Measurements from ENCODE around the gene DCDC2B.

DCDC2B gene

DNA sequence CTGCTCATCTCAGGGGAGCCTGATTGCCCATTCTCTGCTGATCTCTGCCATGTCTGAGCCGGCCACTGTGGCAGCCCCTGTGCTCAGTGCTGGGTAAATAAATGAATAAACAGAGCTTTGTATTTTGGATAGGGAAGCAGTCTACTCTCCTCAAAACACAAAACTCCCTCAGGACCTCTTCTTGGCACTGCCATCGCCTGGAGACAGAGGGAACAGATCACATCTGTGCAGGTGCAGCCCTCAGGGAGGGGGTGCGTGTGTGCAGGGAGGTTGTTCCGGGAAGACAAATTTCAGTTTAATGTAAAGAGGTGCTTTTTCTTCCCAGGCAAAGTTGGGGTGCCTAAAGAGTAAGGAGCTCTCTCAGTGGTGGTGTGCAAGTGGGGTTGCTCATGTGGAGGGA, 30.4 kb downstream of the DCDC2B start:
- no peaks in the 10 kb centered on the region for H3K27me3 ChIP-seq (ENCODE audit: control insufficient read depth, insufficient read depth, low read length)
- peaks cover 5% of the 10 kb centered on the region for H3K36me3 ChIP-seq (ENCODE audit: control insufficient read depth, insufficient read depth, low read length)
- no peaks in the 10 kb centered on the region for H3K9me3 ChIP-seq (ENCODE audit: control insufficient read depth, insufficient read depth, low read length)
- H3K4me1 ChIP-seq (ENCODE audit: control insufficient read depth, insufficient read depth, low read length) = no peaks in the 10 kb centered on the region
- H3K4me3 ChIP-seq (ENCODE audit: low read depth, low read length) = peak overlapping the region; percentile 92
- peak overlapping the region; percentile 77 for H3K9ac ChIP-seq (ENCODE audit: low read depth, low read length)

DNA sequence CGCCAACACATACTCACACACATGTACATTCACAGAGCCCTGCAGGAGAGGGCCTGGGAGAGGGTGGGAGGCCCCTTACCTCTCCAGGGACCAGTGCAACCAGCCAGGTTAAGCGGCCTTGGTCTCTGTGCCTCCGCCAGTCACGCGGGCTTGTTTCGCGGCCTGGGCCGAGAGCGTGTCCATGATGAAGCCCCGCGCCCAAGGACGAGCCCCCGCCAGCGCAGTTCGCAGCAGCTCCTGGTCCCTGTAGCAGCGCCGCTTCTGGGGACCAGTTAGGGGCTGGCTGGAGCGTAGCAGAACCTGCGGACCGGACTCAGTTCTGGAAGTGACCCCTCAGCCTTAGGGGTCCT, 30.9 kb downstream of the DCDC2B start:
- no peaks in the 10 kb centered on the region for H3K4me1 ChIP-seq (ENCODE audit: control insufficient read depth, insufficient read depth, low read length)

DNA sequence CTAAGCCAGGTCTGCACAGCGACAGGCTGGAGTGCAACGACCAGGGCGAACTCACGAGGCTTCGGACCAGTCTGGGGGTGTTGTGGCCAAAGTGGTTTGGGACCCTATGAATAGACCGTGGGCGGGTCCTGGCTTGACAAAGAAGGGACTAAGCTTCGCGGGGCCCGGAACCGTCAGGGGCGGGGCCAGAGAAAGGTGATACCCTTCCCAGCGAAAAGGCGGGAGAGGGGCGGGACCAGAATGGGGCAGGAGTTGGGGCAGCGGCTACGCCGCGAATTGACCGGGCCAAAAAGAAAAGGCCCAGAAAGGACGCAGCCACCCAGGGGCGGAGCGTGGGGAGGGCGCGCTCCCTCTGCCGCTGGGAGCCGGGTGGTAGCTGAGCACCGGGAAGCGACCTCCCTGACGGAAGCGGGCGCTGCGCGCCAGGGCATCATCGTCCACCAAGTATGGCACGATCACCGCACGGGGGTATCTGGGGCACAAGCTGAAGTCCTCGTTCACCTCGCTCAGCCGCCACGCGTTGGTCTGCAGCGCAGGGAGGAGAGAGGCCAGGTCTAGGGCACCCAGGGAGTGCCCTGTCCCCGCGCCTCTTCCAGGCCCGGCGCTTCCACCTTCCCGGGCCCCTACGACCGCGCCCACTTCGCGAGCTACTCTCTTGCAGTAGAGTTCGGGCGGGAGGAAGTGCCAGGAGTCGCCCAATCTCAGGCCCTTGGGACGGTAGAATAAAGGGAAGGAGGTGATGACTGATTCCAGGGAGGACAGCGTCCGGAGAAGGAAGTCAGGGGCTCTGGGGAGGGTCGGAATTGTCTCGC, 31.5 kb downstream of the DCDC2B start:
- H3K9me3 ChIP-seq (ENCODE audit: control insufficient read depth, insufficient read depth, low read length) = no peaks in the 10 kb centered on the region
- no peaks in the 10 kb centered on the region for H3K36me3 ChIP-seq (ENCODE audit: control insufficient read depth, insufficient read depth, low read length)
- no peaks in the 10 kb centered on the region for H3K27me3 ChIP-seq (ENCODE audit: control insufficient read depth, insufficient read depth, low read length)
- H3K9ac ChIP-seq (ENCODE audit: low read depth, low read length) = peak overlapping the region; percentile 77
- H3K4me3 ChIP-seq (ENCODE audit: low read depth, low read length) = peak overlapping the region; percentile 92
- H3K4me1 ChIP-seq (ENCODE audit: control insufficient read depth, insufficient read depth, low read length) = no peaks in the 10 kb centered on the region

More for the DNA sequence above, 30.9 kb downstream of the DCDC2B start:
- Histone ChIP-seq H3K36me3 (ENCODE audit: control insufficient read depth, insufficient read depth, low read length) (peaks cover under 1% of the 10 kb centered on the region), H3K27me3 (ENCODE audit: control insufficient read depth, insufficient read depth, low read length) (no peaks in the 10 kb centered on the region), H3K4me3 (ENCODE audit: low read depth, low read length) (peak overlapping the region; percentile 92), H3K9ac (ENCODE audit: low read depth, low read length) (peak overlapping the region; percentile 77), H3K9me3 (ENCODE audit: control insufficient read depth, insufficient read depth, low read length) (no peaks in the 10 kb centered on the region)

DNA sequence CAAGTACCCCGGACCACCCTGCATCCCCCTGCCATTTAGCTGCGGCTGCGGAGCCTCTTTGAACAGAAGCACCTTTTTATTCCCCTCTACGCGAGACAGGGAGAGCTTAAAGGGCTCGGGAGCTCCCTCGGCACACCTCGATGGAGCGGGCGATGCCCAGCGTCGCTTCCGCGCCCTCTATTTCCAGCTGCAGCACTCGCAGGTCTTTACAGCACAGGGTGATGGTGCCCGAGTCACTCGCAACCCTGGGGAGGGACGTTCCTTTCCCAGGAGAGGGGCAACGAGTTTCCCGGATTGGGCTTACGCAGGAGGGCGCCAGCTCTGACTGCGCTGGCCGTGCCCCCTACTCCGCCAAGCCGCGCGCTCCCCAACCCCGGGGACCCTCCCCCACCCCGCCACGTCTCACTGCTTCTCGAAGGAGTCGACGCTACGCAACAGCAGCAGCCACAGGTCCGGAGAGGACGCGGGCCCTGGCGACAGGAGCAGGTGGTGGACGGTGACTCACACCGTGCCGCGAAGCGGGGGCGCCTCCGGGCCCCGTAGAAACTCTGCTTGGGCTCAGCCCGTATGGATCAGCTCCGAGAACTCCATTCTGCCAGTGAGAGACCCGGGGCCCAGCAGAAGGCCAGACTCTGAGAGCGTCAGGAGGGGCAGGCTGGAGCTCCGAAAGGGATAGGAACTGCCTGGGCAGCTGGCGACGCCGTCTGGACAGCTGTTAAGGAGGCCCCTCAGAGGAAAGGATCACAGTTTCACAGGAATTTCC, 32.3 kb downstream of the DCDC2B start:
- Histone ChIP-seq H3K4me3 (ENCODE audit: low read depth, low read length) (peak overlapping the region; percentile 92), H3K4me1 (ENCODE audit: control insufficient read depth, insufficient read depth, low read length) (no peaks in the 10 kb centered on the region), H3K36me3 (ENCODE audit: control insufficient read depth, insufficient read depth, low read length) (no peaks in the 10 kb centered on the region), H3K9me3 (ENCODE audit: control insufficient read depth, insufficient read depth, low read length) (no peaks in the 10 kb centered on the region), H3K27me3 (ENCODE audit: control insufficient read depth, insufficient read depth, low read length) (no peaks in the 10 kb centered on the region), H3K9ac (ENCODE audit: low read depth, low read length) (peak overlapping the region; percentile 70)

DNA sequence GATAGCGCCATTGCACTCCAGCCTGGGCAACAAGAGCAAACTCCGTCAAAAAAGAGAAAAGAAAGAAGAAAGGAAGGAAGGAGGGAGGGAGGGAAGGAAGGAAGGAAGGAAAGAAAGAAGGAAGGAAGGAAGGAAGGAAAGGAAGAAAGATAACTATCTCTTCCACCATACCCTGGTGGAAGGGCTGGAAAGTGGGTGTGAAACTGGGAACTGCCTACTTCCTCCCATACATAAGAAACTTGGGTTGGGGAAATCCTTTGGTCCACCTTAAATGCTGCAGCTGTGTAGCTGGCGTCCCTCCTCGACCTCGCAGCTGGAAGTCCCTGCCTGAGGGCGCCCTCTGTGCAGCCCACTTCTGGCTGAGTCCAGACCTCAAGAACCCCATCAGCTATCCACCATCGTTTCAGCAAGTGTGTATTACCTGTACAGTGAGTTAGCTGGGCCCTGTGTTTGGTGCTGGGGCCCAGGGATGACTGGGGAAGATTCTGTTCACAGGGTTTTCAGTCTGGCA, 33.5 kb downstream of the DCDC2B start:
- Histone ChIP-seq H3K36me3 (ENCODE audit: control insufficient read depth, insufficient read depth, low read length) (no peaks in the 10 kb centered on the region), H3K4me3 (ENCODE audit: low read depth, low read length) (peak overlapping the region; percentile 11), H3K9ac (ENCODE audit: low read depth, low read length) (no peak overlapping the region), H3K9me3 (ENCODE audit: control insufficient read depth, insufficient read depth, low read length) (no peaks in the 10 kb centered on the region), H3K27me3 (ENCODE audit: control insufficient read depth, insufficient read depth, low read length) (no peaks in the 10 kb centered on the region), H3K4me1 (ENCODE audit: control insufficient read depth, insufficient read depth, low read length) (no peaks in the 10 kb centered on the region)

DNA sequence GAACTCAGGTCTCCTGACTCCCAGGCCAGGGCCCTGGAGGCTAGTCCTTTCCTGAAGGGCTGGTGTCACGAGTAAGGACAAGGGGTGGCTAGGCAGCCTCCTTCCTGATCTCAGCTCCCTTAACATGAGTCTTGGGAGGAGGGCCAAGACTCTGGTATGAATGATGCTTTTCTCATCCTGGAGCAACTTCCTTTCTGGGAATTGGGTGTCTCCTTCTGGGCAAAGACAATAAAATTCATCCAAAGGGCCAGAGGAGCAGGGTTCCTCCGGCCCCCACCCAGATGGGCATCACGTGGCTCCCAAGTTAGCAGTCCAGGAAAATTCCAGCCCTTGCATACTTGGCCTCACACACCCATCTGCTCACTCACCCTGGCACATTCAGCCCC, 38.0 kb downstream of the DCDC2B start, which contains the start of gene FAM167B:
Gene FAM167B, plus strand, starts transcription at position 335 of the 386 bp plus-strand sequence. CDS start 200 bp downstream, outside the sequence.
- H3K9ac ChIP-seq (ENCODE audit: low read depth, low read length) = no peak within 1 kb of the TSS

DNA sequence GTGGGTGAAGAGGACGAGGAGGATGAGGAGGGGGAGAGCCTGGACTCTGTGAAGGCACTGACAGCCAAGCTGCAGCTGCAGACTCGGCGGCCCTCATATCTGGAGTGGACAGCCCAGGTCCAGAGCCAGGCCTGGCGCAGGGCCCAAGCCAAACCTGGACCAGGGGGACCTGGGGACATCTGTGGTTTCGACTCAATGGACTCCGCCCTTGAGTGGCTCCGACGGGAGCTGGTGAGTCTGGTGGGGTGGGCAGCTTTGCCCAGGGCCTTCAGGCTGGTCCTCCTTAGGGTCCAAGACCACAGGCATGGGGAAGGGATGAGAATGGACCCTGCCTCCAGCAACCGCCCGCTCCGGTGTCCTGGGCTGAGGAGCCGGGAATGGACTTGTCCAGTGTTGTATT, 38.6 kb downstream of the DCDC2B start:
- no peaks in the 10 kb centered on the region for H3K27me3 ChIP-seq (ENCODE audit: control insufficient read depth, insufficient read depth, low read length)
- no peak overlapping the region for H3K4me3 ChIP-seq (ENCODE audit: low read depth, low read length)
- no peaks in the 10 kb centered on the region for H3K9me3 ChIP-seq (ENCODE audit: control insufficient read depth, insufficient read depth, low read length)
- H3K36me3 ChIP-seq (ENCODE audit: control insufficient read depth, insufficient read depth, low read length) = no peaks in the 10 kb centered on the region
- H3K9ac ChIP-seq (ENCODE audit: low read depth, low read length) = no peak overlapping the region
- no peaks in the 10 kb centered on the region for H3K4me1 ChIP-seq (ENCODE audit: control insufficient read depth, insufficient read depth, low read length)

More for the DNA sequence above, 38.0 kb downstream of the DCDC2B start, which contains the start of gene FAM167B:
- Histone ChIP-seq H3K27me3 (ENCODE audit: control insufficient read depth, insufficient read depth, low read length) (no peaks in the 10 kb centered on the region), H3K36me3 (ENCODE audit: control insufficient read depth, insufficient read depth, low read length) (no peaks in the 10 kb centered on the region), H3K4me3 (ENCODE audit: low read depth, low read length) (no peak within 1 kb of the TSS), H3K9me3 (ENCODE audit: control insufficient read depth, insufficient read depth, low read length) (no peaks in the 10 kb centered on the region), H3K4me1 (ENCODE audit: control insufficient read depth, insufficient read depth, low read length) (no peaks in the 10 kb centered on the region)

DNA sequence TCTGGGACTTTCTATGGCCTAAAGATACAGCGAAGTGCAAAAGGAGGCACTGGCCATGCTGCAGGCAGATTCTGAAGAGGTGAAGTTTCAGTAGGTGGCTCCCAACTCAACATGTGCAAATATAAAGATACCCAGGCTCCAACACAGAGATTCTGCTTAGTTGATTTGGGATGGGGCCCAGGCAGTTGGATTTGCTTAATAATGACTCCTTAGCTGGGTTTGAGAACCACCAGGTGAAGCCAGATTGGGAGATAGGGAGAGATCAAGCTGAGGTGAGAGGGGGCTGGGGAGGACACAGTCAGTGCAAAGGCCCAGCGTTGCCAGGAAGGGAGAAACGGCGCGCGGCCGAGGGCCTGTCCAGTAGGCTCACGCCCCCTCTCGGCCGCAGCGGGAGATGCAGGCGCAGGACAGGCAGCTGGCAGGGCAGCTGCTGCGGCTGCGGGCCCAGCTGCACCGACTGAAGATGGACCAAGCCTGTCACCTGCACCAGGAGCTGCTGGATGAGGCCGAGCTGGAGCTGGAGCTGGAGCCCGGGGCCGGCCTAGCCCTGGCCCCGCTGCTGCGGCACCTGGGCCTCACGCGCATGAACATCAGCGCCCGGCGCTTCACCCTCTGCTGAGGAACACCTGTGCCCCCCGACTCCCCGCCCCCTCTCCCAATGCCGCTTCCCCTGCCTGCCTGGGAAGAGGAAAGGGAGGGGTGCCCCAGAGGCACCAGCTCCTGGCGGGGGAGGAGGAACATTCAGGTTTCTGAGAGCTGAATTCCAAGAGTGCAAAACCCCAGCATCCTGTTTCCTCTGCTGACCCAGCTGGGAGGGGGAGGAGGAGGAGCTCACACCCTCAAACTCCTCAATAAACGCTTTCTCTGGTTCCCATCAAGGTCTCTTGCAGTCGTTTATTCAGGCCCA, 39.3 kb downstream of the DCDC2B start:
- peak overlapping the region; percentile 49 for H3K4me3 ChIP-seq (ENCODE audit: low read depth, low read length)
- H3K9ac ChIP-seq (ENCODE audit: low read depth, low read length) = no peak overlapping the region
- no peaks in the 10 kb centered on the region for H3K4me1 ChIP-seq (ENCODE audit: control insufficient read depth, insufficient read depth, low read length)

DNA sequence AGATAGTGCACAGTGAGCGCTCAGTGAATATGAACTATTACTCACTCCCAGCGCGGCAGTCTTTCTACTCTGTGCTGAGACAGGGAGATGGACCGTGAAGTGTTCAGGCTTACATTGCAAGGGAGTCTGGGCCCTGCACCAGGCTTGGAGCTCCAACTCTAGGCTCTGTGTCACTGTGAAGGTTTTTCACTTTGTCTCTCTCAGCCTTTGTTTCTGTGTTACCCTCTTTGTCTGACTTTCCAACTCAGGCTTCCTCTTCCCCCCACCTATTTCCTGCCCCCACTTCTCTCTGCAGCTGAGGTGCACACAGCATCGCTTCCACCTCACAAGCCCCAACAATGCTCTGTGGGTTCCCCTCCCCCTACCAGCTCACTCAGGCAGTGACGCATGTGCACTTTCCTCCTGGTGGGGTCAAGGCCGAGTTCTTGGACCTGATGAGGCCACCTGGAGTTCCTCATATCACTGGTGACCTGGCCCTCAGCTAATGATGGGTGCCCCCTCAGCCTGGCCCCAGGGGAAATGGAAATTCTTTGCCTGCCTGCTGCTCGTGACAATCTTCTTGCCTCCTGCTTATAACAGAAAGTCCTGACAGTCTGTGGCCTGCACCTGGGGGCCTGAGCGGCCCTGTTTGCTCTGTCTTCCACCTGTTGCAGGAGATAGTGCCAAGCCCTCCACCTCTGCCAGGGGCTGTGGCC, 41.1 kb downstream of the DCDC2B start:
- H3K4me3 ChIP-seq (ENCODE audit: low read depth, low read length) = no peak overlapping the region
- H3K9ac ChIP-seq (ENCODE audit: low read depth, low read length) = no peak overlapping the region
- no peaks in the 10 kb centered on the region for H3K36me3 ChIP-seq (ENCODE audit: control insufficient read depth, insufficient read depth, low read length)
- no peaks in the 10 kb centered on the region for H3K4me1 ChIP-seq (ENCODE audit: control insufficient read depth, insufficient read depth, low read length)
- H3K9me3 ChIP-seq (ENCODE audit: control insufficient read depth, insufficient read depth, low read length) = no peaks in the 10 kb centered on the region
- no peaks in the 10 kb centered on the region for H3K27me3 ChIP-seq (ENCODE audit: control insufficient read depth, insufficient read depth, low read length)

More for the DNA sequence above, 39.3 kb downstream of the DCDC2B start:
- Histone ChIP-seq H3K36me3 (ENCODE audit: control insufficient read depth, insufficient read depth, low read length) (no peaks in the 10 kb centered on the region), H3K27me3 (ENCODE audit: control insufficient read depth, insufficient read depth, low read length) (no peaks in the 10 kb centered on the region), H3K9me3 (ENCODE audit: control insufficient read depth, insufficient read depth, low read length) (no peaks in the 10 kb centered on the region)

DNA sequence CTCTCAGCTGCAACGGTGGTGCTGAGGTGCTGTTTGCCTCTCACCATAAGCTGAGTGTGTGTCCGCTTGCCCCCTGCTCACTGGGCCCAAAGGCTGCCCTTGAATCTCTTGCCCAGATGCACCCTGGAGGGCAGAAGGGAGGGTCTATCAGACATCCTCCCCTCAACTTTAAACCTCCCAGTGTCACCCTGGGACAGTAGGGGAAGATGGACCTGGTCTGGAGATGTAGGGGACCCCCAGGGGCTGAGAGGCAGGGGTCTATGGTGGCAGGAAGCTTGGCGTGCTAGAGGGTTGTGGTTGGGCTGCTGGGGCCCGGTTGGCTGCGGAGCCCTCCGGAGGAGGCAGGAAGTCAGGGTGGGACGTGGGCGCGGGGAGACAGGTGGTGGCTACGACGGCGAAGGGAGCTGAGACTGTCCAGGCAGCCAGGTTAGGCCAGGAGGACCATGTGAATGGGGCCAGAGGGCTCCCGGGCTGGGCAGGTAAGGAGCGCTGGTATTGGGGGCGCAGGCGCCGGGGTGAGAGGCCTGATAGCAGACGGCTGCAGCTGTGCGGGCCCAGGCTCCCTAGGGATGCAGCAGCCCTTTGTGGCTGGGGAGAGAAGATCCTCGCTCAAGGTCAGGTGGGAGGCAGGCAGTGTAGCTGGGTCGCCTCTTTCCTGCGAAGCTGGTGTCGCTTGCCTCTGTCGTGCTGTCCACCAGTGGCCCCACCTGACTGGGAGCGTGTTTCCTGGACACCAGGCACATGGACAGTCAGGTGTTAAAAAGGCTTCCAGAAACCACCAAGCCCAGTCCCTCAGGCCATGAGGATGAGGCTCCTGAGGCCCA, 42.2 kb downstream of the DCDC2B start, which contains the start of gene LCK:
Gene LCK, plus strand, starts transcription at position 373 of the 824 bp plus-strand sequence. CDS start 23,065 bp downstream, outside the sequence.
- no peaks in the 10 kb centered on the region for H3K4me1 ChIP-seq (ENCODE audit: control insufficient read depth, insufficient read depth, low read length)
- H3K9ac ChIP-seq (ENCODE audit: low read depth, low read length) = no peak within 1 kb of the TSS
- H3K27me3 ChIP-seq (ENCODE audit: control insufficient read depth, insufficient read depth, low read length) = no peaks in the 10 kb centered on the region
- H3K36me3 ChIP-seq (ENCODE audit: control insufficient read depth, insufficient read depth, low read length) = no peaks in the 10 kb centered on the region
- no peak within 1 kb of the TSS for H3K4me3 ChIP-seq (ENCODE audit: low read depth, low read length)
- no peaks in the 10 kb centered on the region for H3K9me3 ChIP-seq (ENCODE audit: control insufficient read depth, insufficient read depth, low read length)

All from iPS-15b (cell line).